Tracheal epithelial cell (primary cell): Measurements from ENCODE around the gene UGT2B28. TPM values are rescaled to one million over a fixed set of nuclear protein-coding genes. Genes with fewer than 3 reads are reported as not detected.

Source experiments
- total RNA-seq: library from RNA; depleted of rRNA; stranded (reverse); fragments of >200 nt; gene quantifications from 2 replicates; pipeline ENCODE4 v1.2.1, GENCODE V29; 2014

The UGT2B28 gene
- not detected in 2 replicates for total RNA-seq

DNA sequence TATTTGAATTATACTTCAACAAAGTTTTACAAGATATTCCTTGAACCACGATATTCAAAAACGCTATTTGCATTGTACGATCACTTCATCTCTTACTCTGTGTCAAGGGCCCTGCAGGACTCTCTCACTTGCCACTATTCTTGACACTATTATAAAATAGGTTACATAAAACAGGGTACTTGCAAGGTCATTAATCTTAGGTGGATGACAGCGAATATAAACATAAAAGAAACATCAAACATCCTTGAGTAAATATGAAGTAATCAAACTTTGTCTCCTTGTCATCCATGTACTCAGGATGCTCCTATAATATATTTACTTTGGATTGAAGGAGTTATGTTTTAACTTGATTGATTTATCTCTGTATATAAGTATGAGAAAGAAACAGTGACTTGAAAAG is at the start of gene UGT2B28:
Gene UGT2B28 (plus strand): TSS at position 395 of the 400 bp plus-strand sequence. CDS start 26 bp downstream, outside the sequence.

Other genes with a start within 250 kb of the UGT2B28 start
- 0.21 and 27.7 TPM in 2 replicates for gene UGT2B7, start 184.0 kb upstream of the UGT2B28 start, total RNA-seq
- gene UGT2B11, start 65.7 kb upstream of the UGT2B28 start, total RNA-seq = not detected in 2 replicates
- 0.24 TPM in 1 of 2 replicates, not detected in the other for gene UGT2B4, start 215.4 kb downstream of the UGT2B28 start, total RNA-seq